ENCODE measurements around the gene FRMD8. TPM values are rescaled to one million over a fixed set of nuclear protein-coding genes. Genes with fewer than 3 reads are reported as not detected.
A peak's percentile ranks its signal among the peaks of the same experiment; 100 is the strongest.

The FRMD8 gene
- total RNA-seq, 1 experiment from 2014 or later = 51.1 TPM

DNA sequence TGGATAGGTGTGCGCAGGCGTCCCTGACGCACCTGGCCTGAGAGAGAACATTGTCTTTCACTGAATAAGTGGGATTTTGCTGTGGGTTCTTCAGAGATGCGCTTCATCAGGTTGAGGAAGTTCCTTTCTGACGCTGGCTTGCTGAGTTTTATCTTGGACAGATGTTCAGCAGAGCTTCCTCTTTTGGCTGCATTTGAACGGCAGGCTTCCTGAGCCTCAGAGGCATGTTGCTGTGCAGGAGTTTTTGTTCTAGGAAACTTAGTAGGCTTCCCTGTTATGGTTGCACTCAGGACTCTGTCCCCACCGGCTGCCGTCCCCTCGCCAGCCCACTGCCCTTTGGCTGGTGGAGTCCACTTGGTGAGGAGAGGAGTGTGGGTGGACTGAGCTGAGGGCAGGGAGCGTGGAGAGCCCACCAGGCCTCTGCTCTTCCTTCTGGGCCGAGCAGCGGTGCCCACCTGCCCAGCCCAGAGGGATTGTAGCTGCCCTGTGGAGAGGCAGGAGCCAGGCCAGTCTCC, 17.2 kb downstream of the FRMD8 start:
- TF ChIP-seq CTCF (conservative IDR thresholded peaks at IDR 0.05; ENCODE audit: low read depth, low read length) (no peak), EZH2 (IDR thresholded peaks at IDR 0.05; ENCODE audit: borderline replicate concordance, low read depth, low read length, poor library complexity, severe bottlenecking) (no peak)
- intact Hi-C loops (cut with micrococcal nuclease; ENCODE audit: unreplicated experiment) = no loop called here
- ChIA-PET CTCF (no interaction called here), POLR2A (ENCODE audit: low non-redundant PET) (no interaction called here)
- no TSS peak for BruUV-seq (replicated peaks)
- peaks cover 53% of the 10 kb centered on the region for H3K36me3 ChIP-seq (ENCODE audit: insufficient read depth, low read length, poor library complexity, severe bottlenecking)
- no peak for DNase-seq (ENCODE audit: low spot score)
- H3K27me3 ChIP-seq (replicated peaks; ENCODE audit: insufficient read depth, low read depth, low read length, poor library complexity) = no peaks in the 10 kb centered on the region
- peak overlapping the region; percentile 19 for H3K27ac ChIP-seq (ENCODE audit: low read depth, low read length, poor library complexity, severe bottlenecking)
- no peak overlapping the region for H3K4me3 ChIP-seq (ENCODE audit: low read depth, low read length, poor library complexity, severe bottlenecking)
- H3K4me1 ChIP-seq (ENCODE audit: insufficient read depth, low read length, poor library complexity, severe bottlenecking) = no peaks in the 10 kb centered on the region
- no peaks in the 10 kb centered on the region for H3K9me3 ChIP-seq (ENCODE audit: low read depth, low read length, poor library complexity, severe bottlenecking)

DNA sequence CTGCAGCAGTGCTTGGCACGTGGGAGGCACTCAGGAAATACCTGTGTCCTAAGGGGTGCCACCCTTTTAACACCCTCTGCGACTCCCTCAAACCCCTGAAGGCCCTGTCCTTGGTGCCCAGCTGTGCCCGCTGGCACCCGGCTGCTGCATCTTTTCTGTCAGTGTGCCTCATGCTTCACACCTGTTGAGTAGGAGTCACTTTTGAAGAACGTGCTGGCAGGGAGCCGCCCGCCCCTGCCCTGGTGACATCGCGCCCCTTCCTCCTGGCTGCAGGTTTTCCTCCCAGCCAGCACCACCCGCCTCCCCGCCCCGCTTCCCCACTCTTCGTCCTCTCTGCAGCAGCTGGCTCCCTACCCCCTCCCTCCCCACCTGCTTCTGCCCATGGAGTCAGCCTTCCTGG, 17.8 kb downstream of the FRMD8 start:
- Histone ChIP-seq H3K36me3 (ENCODE audit: insufficient read depth, low read length, poor library complexity, severe bottlenecking) (peaks cover 57% of the 10 kb centered on the region), H3K9me3 (ENCODE audit: low read depth, low read length, poor library complexity, severe bottlenecking) (no peaks in the 10 kb centered on the region), H3K27me3 (replicated peaks; ENCODE audit: insufficient read depth, low read depth, low read length, poor library complexity) (no peaks in the 10 kb centered on the region), H3K4me3 (ENCODE audit: low read depth, low read length, poor library complexity, severe bottlenecking) (no peak overlapping the region), H3K27ac (ENCODE audit: low read depth, low read length, poor library complexity, severe bottlenecking) (no peak overlapping the region), H3K4me1 (ENCODE audit: insufficient read depth, low read length, poor library complexity, severe bottlenecking) (no peaks in the 10 kb centered on the region)
- intact Hi-C loops (cut with micrococcal nuclease; ENCODE audit: unreplicated experiment) = no loop called here
- no TSS peak for BruUV-seq (replicated peaks)
- TF ChIP-seq CTCF (conservative IDR thresholded peaks at IDR 0.05; ENCODE audit: low read depth, low read length) (no peak), EZH2 (IDR thresholded peaks at IDR 0.05; ENCODE audit: borderline replicate concordance, low read depth, low read length, poor library complexity, severe bottlenecking) (no peak)
- ChIA-PET POLR2A (ENCODE audit: low non-redundant PET) (interaction anchor here (0.6 kb wide), 1 partner anchor 60 kb away, joined by 3 read pairs; no protein-coding TSS in a partner anchor), CTCF (no interaction called here)
- DNase-seq (ENCODE audit: low spot score) = no peak

DNA sequence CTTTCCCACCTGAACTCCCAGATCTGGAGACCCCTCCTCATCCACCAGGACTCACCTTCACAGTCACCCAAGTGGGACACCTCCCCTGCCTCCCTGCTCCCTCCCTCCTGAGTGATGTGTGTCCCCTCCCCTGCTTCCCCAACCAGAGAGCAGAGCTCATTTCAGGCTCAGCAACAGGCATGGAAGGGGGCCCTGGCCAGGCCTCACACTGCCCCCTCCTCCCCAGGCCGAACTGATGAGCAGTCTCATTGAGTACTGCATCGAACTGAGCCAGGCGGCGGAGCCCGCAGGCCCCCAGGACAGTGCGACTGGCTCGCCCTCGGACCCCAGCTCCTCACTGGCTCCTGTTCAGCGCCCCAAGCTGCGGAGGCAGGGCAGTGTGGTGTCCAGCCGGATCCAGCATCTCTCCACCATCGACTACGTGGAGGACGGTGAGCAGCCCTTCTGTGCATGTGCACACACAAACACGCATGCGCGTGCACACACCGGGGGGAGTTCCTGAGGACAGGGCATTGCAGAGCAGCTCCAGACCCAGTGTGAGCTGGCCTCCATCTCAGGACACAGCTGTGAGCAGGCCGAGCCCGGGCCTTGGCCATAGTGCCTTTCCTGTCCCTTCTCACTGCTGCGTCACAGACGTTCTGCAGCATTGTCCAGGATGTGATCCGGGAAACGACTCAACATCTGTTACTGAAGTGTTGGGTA, 18.4 kb downstream of the FRMD8 start:
- Histone ChIP-seq H3K36me3 (ENCODE audit: insufficient read depth, low read length, poor library complexity, severe bottlenecking) (peaks cover 57% of the 10 kb centered on the region), H3K27me3 (replicated peaks; ENCODE audit: insufficient read depth, low read depth, low read length, poor library complexity) (no peaks in the 10 kb centered on the region), H3K9me3 (ENCODE audit: low read depth, low read length, poor library complexity, severe bottlenecking) (no peaks in the 10 kb centered on the region), H3K27ac (ENCODE audit: low read depth, low read length, poor library complexity, severe bottlenecking) (no peak overlapping the region), H3K4me3 (ENCODE audit: low read depth, low read length, poor library complexity, severe bottlenecking) (no peak overlapping the region), H3K4me1 (ENCODE audit: insufficient read depth, low read length, poor library complexity, severe bottlenecking) (no peaks in the 10 kb centered on the region)
- ChIA-PET POLR2A (ENCODE audit: low non-redundant PET) (interaction anchor here (0.6 kb wide), 1 partner anchor 59 kb away, joined by 3 read pairs; no protein-coding TSS in a partner anchor), CTCF (no interaction called here)
- no TSS peak for BruUV-seq (replicated peaks)
- intact Hi-C loops (cut with micrococcal nuclease; ENCODE audit: unreplicated experiment) = no loop called here
- no peak for DNase-seq (ENCODE audit: low spot score)
- TF ChIP-seq EZH2 (IDR thresholded peaks at IDR 0.05; ENCODE audit: borderline replicate concordance, low read depth, low read length, poor library complexity, severe bottlenecking) (no peak), CTCF (conservative IDR thresholded peaks at IDR 0.05; ENCODE audit: low read depth, low read length) (no peak)

Measured in A673 (cell line).